SK-N-SH (cell line): ENCODE measurements around the gene TCFL5. TPM values are rescaled to one million over a fixed set of nuclear protein-coding genes. Genes with fewer than 3 reads are reported as not detected.

Experiments
- CTCF ChIA-PET: fragments of 300-600, 350-600 bp; formaldehyde crosslinking; extraction: SDS; loops from one replicate; lab custom pipeline; 2021; lab: Yijun Ruan, JAX
- POLR2A ChIA-PET: fragments of 350-600 bp; sonication (Branson Sonifier 250); formaldehyde crosslinking; extraction: SDS; loops from one replicate; lab custom pipeline; 2020; ENCODE audit warnings: antibody characterized with exemption, inconsistent platforms; lab: Yijun Ruan, JAX
- DNase-seq: peaks from one replicate; pipeline ENCODE4 v3.0.0; 2012
- H2AFZ ChIP-seq: fragments of 200-600 bp; sonication (generic); 2 replicates; pipeline ENCODE4 v1.8.1; 2016; ENCODE audit warnings: antibody characterized with exemption, mild to moderate bottlenecking, low read depth
- H3F3A ChIP-seq: fragments of 200-600 bp; sonication (generic); replicated peaks from 2 replicates; pipeline ENCODE3; 2016; ENCODE audit warnings: antibody characterized with exemption, mild to moderate bottlenecking; ENCODE audit not compliant: insufficient read depth
- H3K27ac ChIP-seq, 2 experiments: fragments of 200-500 bp in 1 of 2; fragments of 200-600 bp in 1 of 2; sonication (Bioruptor generic) in 1 of 2; sonication (generic), shearing (Covaris generic) in 1 of 2; 2 replicates each; pipeline versions ENCODE4 v1.5.1 to v1.6.1; 2014 to 2016; ENCODE audit warnings: low read depth in 2 of 2, inconsistent platforms in 1 of 2, low read length in 1 of 2, mild to moderate bottlenecking in 1 of 2, mixed read lengths in 1 of 2
- H3K27me3 ChIP-seq: fragments of 200-600 bp; sonication (generic), shearing (Covaris generic); 2 replicates; pipeline ENCODE4 v1.6.1; 2016; ENCODE audit warnings: mixed run types; ENCODE audit not compliant: insufficient read depth
- H3K36me3 ChIP-seq, 2 experiments: fragments of 200-500 bp in 1 of 2; fragments of 200-600 bp in 1 of 2; sonication (Bioruptor generic) in 1 of 2; sonication (generic) in 1 of 2; replicated peaks in 1 of 2; 2 replicates each; pipeline versions ENCODE3 to v1.5.1; 2014 to 2016; ENCODE audit warnings: low read length in 1 of 2, mild to moderate bottlenecking in 1 of 2; ENCODE audit not compliant: insufficient read depth in 2 of 2, control insufficient read depth in 1 of 2
- H3K4me1 ChIP-seq, 2 experiments: fragments of 200-500 bp in 1 of 2; fragments of 200-600 bp in 1 of 2; sonication (Bioruptor generic) in 1 of 2; sonication (generic), shearing (Covaris generic) in 1 of 2; 2 replicates each; pipeline versions ENCODE4 v1.5.1 to v1.6.1; 2014 to 2016; ENCODE audit warnings: low read depth in 1 of 2, low read length in 1 of 2, mixed run types in 1 of 2; ENCODE audit not compliant: insufficient read depth in 2 of 2, control insufficient read depth in 1 of 2
- H3K4me2 ChIP-seq: fragments of 200-600 bp; sonication (generic), shearing (Covaris generic); 2 replicates; pipeline ENCODE4 v1.6.1; 2017; ENCODE audit warnings: mixed run types
- H3K4me3 ChIP-seq, 2 experiments: fragments of 200-500 bp in 1 of 2; fragments of 200-600 bp in 1 of 2; sonication (Bioruptor generic) in 1 of 2; sonication (generic), shearing (Covaris generic) in 1 of 2; 2 replicates each; pipeline versions ENCODE4 v1.5.1 to v1.8.1; 2014 to 2016; ENCODE audit warnings: low read depth in 2 of 2, inconsistent platforms in 1 of 2, low read length in 1 of 2, mild to moderate bottlenecking in 1 of 2, mixed read lengths in 1 of 2, moderate library complexity in 1 of 2
- H3K79me2 ChIP-seq: fragments of 200-600 bp; sonication (generic); 2 replicates; pipeline ENCODE4 v1.8.1; 2017; ENCODE audit warnings: mild to moderate bottlenecking; ENCODE audit not compliant: insufficient read depth
- H3K9ac ChIP-seq: fragments of 200-600 bp; sonication (generic); 2 replicates; pipeline ENCODE4 v1.6.1; 2017; ENCODE audit warnings: mixed run types
- H3K9me2 ChIP-seq: fragments of 200-600 bp; sonication (generic); 2 replicates; pipeline ENCODE4 v1.6.1; 2017; ENCODE audit warnings: mixed run types
- H3K9me3 ChIP-seq: fragments of 200-600 bp; sonication (generic); 2 replicates; pipeline ENCODE4 v1.6.1; 2017; ENCODE audit warnings: mixed run types, mild to moderate bottlenecking, moderate library complexity
- H4K20me1 ChIP-seq: fragments of 200-600 bp; sonication (generic); 2 replicates; pipeline ENCODE4 v1.6.1; 2017; ENCODE audit warnings: mild to moderate bottlenecking, mixed run types; ENCODE audit not compliant: insufficient read depth
- CHD2 ChIP-seq: fragments of 150-350 bp; IDR thresholded peaks from 2 replicates; pipeline ENCODE4 v1.6.1; 2018; ENCODE audit warnings: low read length; ENCODE audit not compliant: partially characterized antibody
- NFIC ChIP-seq: IDR thresholded peaks from 2 replicates; pipeline ENCODE4 v1.4.0; 2012; ENCODE audit warnings: borderline replicate concordance
- NRF1 ChIP-seq: IDR thresholded peaks from 2 replicates; pipeline ENCODE4 v1.6.1; 2012; ENCODE audit warnings: low read depth, mild to moderate bottlenecking, low read length
- POLR2AphosphoS5 ChIP-seq: IDR thresholded peaks from 2 replicates; pipeline ENCODE4 v1.6.1; 2012; ENCODE audit warnings: low read depth, low read length
- RAD21 ChIP-seq: IDR thresholded peaks from 2 replicates; pipeline ENCODE4 v1.6.1; 2012; ENCODE audit warnings: mild to moderate bottlenecking, low read length
- REST ChIP-seq: IDR thresholded peaks from 2 replicates; pipeline ENCODE4 v1.6.1; 2012; ENCODE audit warnings: mild to moderate bottlenecking, low read depth, low read length, moderate library complexity
- RFX5 ChIP-seq: IDR thresholded peaks from 2 replicates; pipeline ENCODE4 v1.6.1; 2012; ENCODE audit warnings: mild to moderate bottlenecking, improper control_type of control experiment, low read length
- TCF12 ChIP-seq: IDR thresholded peaks from 2 replicates; pipeline ENCODE4 v1.4.0; 2012
- USF1 ChIP-seq: IDR thresholded peaks from 2 replicates; pipeline ENCODE4 v1.4.0; 2012; ENCODE audit warnings: low read depth, borderline replicate concordance
- WGBS: methylation state at CpG from one replicate; pipeline ENCODE4 v1.1.6; 2017; ENCODE audit warnings: low lambda C conversion rate; 5-methylcytosine and 5-hydroxymethylcytosine counted together
- polyA plus RNA-seq, 3 experiments: library from polyadenylated mRNA; depleted of rRNA; stranded (reverse); fragments of >200 nt; gene quantifications; 2 replicates each; pipeline ENCODE4 v1.2.3, GENCODE V29; 2012

The TCFL5 gene
- polyA plus RNA-seq, 1 of the 3 experiments (the other 2 are of a cell fraction) = 10.1 TPM

GRCh38 chr20:62829231-62830230, 32.1 kb downstream of the TCFL5 start (continued):
- no peak for TF ChIP-seq USF1

DNA sequence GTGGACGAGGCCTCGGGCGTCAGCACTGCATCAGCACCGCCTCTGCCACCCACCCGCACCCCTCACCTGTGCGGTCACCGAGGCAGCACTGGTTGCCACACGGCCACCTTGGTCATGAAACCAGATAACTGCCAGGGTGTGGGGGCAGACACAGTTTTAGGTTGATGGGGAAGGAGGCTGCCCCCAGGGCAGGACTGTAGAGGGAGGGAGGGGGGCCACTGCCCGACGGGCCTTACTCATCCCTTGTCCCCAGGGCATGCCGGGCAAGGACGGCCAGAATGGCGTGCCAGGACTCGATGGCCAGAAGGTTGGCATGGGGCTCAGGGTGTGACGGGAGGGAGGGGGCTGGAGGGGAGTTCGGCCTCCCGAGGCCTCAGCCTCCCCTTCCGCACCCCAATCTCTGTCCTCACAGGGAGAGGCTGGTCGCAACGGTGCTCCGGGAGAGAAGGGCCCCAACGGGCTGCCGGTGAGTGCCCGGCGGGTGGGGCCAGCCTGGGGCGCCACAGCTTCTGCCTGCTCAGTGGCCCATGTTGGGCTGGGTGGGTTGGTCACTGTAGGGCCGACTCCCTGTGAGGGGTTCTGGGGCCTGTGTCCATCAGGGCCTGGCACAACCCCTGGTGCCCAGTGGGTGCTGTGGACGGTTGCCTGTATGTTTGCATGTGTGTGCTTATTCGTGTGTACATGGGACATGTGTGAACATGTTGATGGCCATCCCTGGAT, 33.0 kb downstream of the TCFL5 start:
- TF ChIP-seq POLR2AphosphoS5 (no peak), NRF1 (no peak), RAD21 (no peak), NFIC (no peak), CHD2 (no peak), TCF12 (no peak), RFX5 (no peak), REST (no peak)

More for the DNA sequence above, 33.0 kb downstream of the TCFL5 start:
- H3K9me3 ChIP-seq = no peaks in the 10 kb centered on the region
- H3K36me3 ChIP-seq = no peaks in the 10 kb centered on the region
- no peaks in the 10 kb centered on the region for H3F3A ChIP-seq
- 80% methylated on average over 11 of the region's 29 CpGs for whole genome bisulfite sequencing
- no peak for DNase-seq
- peaks cover 5 to 36% of the 10 kb centered on the region in 2 experiments; a peak in 2 of 4 replicates for H3K4me1 ChIP-seq
- no peak overlapping the region for H3K9ac ChIP-seq
- H3K4me2 ChIP-seq = no peak overlapping the region
- ChIA-PET POLR2A (no interaction called here), CTCF (no interaction called here)
- H3K9me2 ChIP-seq = no peaks in the 10 kb centered on the region
- H3K4me3 ChIP-seq = no peak overlapping the region
- H3K27ac ChIP-seq = no peak overlapping the region
- no peaks in the 10 kb centered on the region for H3K79me2 ChIP-seq
- no peaks in the 10 kb centered on the region for H4K20me1 ChIP-seq
- no peak overlapping the region for H2AFZ ChIP-seq
- H3K27me3 ChIP-seq = no peaks in the 10 kb centered on the region
